Measurements from ENCODE around the gene CYP2F1.
"Not testable (repeated sequence)": the region's sequence is repeated elsewhere in the genome, so short reads cannot be mapped to it uniquely, and the experiment has no call there.

Gene CYP2F1

GRCh38 chr19:41131186-41131585 is 17.0 kb downstream of the CYP2F1 start:
- no peak overlapping the region for H3K27ac ChIP-seq
- no peak for TF ChIP-seq CTCF (conservative IDR thresholded peaks at IDR 0.05)

GRCh38 chr19:41133260-41133659 is 19.0 kb downstream of the CYP2F1 start:
- no peak for TF ChIP-seq CTCF (conservative IDR thresholded peaks at IDR 0.05)
- no peak overlapping the region for H3K27ac ChIP-seq

- no peak overlapping the region for H3K27ac ChIP-seq
- TF ChIP-seq CTCF (conservative IDR thresholded peaks at IDR 0.05): no peak
Observed at GRCh38 chr19:41134616-41135015, 20.4 kb downstream of the CYP2F1 start.

GRCh38 chr19:41135390-41136384 is 21.5 kb downstream of the CYP2F1 start:
- H3K27ac ChIP-seq: not testable (repeated sequence)

- no peak for TF ChIP-seq CTCF (conservative IDR thresholded peaks at IDR 0.05)
- no peak overlapping the region for H3K27ac ChIP-seq
Observed at GRCh38 chr19:41136636-41137455, 22.6 kb downstream of the CYP2F1 start.

- TF ChIP-seq CTCF (conservative IDR thresholded peaks at IDR 0.05): peak; percentile 98
- no peak overlapping the region for H3K27ac ChIP-seq
Observed at GRCh38 chr19:41144403-41144802, 30.2 kb downstream of the CYP2F1 start.

GRCh38 chr19:41149831-41150230 is 35.6 kb downstream of the CYP2F1 start:
- no peak overlapping the region for H3K27ac ChIP-seq
- no peak for TF ChIP-seq CTCF (conservative IDR thresholded peaks at IDR 0.05)

- H3K27ac ChIP-seq: not testable (repeated sequence)
Observed at GRCh38 chr19:41150986-41151385, 36.8 kb downstream of the CYP2F1 start.
